ENCODE results near the gene PHLDB3.

DNA sequence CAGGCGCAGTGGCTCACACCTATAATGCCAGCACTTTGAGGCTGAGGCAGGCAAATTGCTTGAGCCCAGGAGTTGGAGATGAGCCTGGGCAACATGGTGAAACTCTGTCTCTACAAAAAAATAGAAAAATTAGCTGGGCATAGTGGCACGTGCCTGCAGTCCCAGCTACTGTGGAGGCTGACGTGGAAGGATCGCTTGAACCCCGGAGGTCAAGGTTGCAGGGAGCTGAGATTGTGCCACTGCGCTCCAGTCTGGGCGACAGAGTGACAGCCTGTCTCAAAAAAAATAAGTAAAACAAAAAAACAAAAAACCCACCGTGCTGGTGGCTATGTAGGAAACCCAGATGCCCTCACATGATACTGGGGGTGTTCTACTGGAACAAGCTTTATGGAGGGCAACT is 16.4 kb downstream of the PHLDB3 start:
- TF ChIP-seq FOXP2 (optimal IDR thresholded peaks at IDR 0.05; ENCODE audit: control extremely low read depth, extremely low read length, insufficient read depth): no peak
- TF ChIP-seq POLR2AphosphoS5 (IDR thresholded peaks at IDR 0.05; ENCODE audit: borderline replicate concordance, low read depth, low read length): no peak

Measured in SK-N-MC (cell line).